Loucy (cell line): ENCODE measurements around the gene KDM4C.

Experiments used
- H2AFZ ChIP-seq: fragments of 200-600 bp; sonication (generic); 2 replicates; pipeline ENCODE4 v1.6.0; 2016; ENCODE audit warnings: antibody characterized with exemption, mild to moderate bottlenecking, low read length, moderate library complexity
- H3F3A ChIP-seq: fragments of 200-600 bp; 2 replicates; pipeline ENCODE4 v1.6.0; 2016; ENCODE audit warnings: antibody characterized with exemption, low read depth, mild to moderate bottlenecking
- H3K27me3 ChIP-seq: fragments of 200-600 bp; sonication (generic); 2 replicates; pipeline ENCODE4 v1.6.1; 2014; ENCODE audit warnings: low read length, mild to moderate bottlenecking; ENCODE audit not compliant: insufficient read depth, poor library complexity, severe bottlenecking
- H3K36me3 ChIP-seq: fragments of 200-600 bp; sonication (generic); 2 replicates; pipeline ENCODE4 v1.6.1; 2016; ENCODE audit warnings: low read length; ENCODE audit not compliant: insufficient read depth
- H3K4me1 ChIP-seq: fragments of 200-600 bp; sonication (generic); 2 replicates; pipeline ENCODE4 v1.5.1; 2014; ENCODE audit warnings: low read length, mild to moderate bottlenecking; ENCODE audit not compliant: insufficient read depth, poor library complexity, severe bottlenecking
- H3K4me2 ChIP-seq: fragments of 200-600 bp; sonication (generic); 2 replicates; pipeline ENCODE4 v1.6.0; 2014; ENCODE audit warnings: antibody characterized with exemption, low read length, low read depth, mild to moderate bottlenecking; ENCODE audit not compliant: poor library complexity, severe bottlenecking
- H3K4me3 ChIP-seq: fragments of 200-600 bp; sonication (generic); 2 replicates; pipeline ENCODE4 v1.5.1; 2014; ENCODE audit warnings: low read length, mild to moderate bottlenecking, mixed read lengths; ENCODE audit not compliant: poor library complexity, severe bottlenecking
- H3K79me2 ChIP-seq: fragments of 200-600 bp; sonication (generic); 2 replicates; pipeline ENCODE4 v1.6.1; 2014; ENCODE audit warnings: low read length; ENCODE audit not compliant: insufficient read depth
- H3K9ac ChIP-seq: fragments of 200-600 bp; sonication (generic); 2 replicates; pipeline ENCODE4 v1.6.0; 2014; ENCODE audit warnings: mild to moderate bottlenecking, low read depth, low read length, moderate library complexity; ENCODE audit not compliant: poor library complexity, severe bottlenecking
- H3K9me2 ChIP-seq: fragments of 200-600 bp; sonication (generic); replicated peaks from 2 replicates; pipeline ENCODE4 v1.6.1; 2016; ENCODE audit warnings: low read depth, low read length, mixed read lengths
- H3K9me3 ChIP-seq: fragments of 200-600 bp; sonication (generic); 2 replicates; pipeline ENCODE4 v1.6.1; 2014; ENCODE audit warnings: mild to moderate bottlenecking, antibody characterized with exemption, low read length, low read depth; ENCODE audit not compliant: insufficient read depth
- H4K20me1 ChIP-seq: fragments of 200-600 bp; sonication (generic); 2 replicates; pipeline ENCODE4 v1.6.0; 2014; ENCODE audit warnings: antibody characterized with exemption, low read length, mild to moderate bottlenecking; ENCODE audit not compliant: insufficient read depth, poor library complexity, severe bottlenecking
- EZH2phosphoT487 ChIP-seq: fragments of 200-600 bp; IDR thresholded peaks from 2 replicates; pipeline ENCODE4 v1.6.1; 2018; ENCODE audit warnings: antibody characterized with exemption, mild to moderate bottlenecking, moderate library complexity, borderline replicate concordance
- TF ChIP-seq, protein P1 (sequence below): fragments of 200-600 bp; sonication (generic); conservative IDR thresholded peaks from 2 replicates; pipeline ENCODE4 v1.5.1; 2014; ENCODE audit warnings: mild to moderate bottlenecking, antibody characterized with exemption, low read length

Gene KDM4C

DNA sequence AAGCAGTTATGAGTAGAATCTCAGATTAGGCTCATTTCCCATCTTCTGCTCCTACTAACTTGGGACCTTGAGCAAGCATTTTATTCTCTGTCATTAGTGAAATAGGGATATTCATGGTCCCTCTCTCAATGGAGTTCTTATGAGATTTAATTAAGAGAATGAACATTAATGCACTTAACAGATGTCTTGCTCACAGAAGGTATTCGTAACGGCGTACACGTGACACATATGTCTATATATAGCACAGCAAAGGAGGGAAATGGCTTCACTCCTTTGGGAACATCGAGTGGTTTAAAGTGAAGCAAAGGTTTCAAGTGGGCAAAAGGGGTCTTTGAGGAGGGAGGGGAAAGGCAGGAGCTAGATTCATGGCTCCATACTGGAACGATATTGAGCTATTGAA, 24.6 kb downstream of the KDM4C start:
- peaks cover 50% of the 10 kb centered on the region for H4K20me1 ChIP-seq
- H3K27me3 ChIP-seq: no peaks in the 10 kb centered on the region
- H3K4me3 ChIP-seq: peak overlapping the region; percentile 18
- peaks cover 86% of the 10 kb centered on the region; the same call in 1 of the 2 replicates for H3K79me2 ChIP-seq
- peaks cover 22% of the 10 kb centered on the region for H3K4me1 ChIP-seq
- H3K9ac ChIP-seq: no peak overlapping the region
- no peaks in the 10 kb centered on the region for H3K9me2 ChIP-seq
- no peaks in the 10 kb centered on the region for H3F3A ChIP-seq
- H2AFZ ChIP-seq: no peak overlapping the region
- no peaks in the 10 kb centered on the region for H3K36me3 ChIP-seq
- H3K4me2 ChIP-seq: peak overlapping the region; percentile 38
- TF ChIP-seq, protein P1, sequence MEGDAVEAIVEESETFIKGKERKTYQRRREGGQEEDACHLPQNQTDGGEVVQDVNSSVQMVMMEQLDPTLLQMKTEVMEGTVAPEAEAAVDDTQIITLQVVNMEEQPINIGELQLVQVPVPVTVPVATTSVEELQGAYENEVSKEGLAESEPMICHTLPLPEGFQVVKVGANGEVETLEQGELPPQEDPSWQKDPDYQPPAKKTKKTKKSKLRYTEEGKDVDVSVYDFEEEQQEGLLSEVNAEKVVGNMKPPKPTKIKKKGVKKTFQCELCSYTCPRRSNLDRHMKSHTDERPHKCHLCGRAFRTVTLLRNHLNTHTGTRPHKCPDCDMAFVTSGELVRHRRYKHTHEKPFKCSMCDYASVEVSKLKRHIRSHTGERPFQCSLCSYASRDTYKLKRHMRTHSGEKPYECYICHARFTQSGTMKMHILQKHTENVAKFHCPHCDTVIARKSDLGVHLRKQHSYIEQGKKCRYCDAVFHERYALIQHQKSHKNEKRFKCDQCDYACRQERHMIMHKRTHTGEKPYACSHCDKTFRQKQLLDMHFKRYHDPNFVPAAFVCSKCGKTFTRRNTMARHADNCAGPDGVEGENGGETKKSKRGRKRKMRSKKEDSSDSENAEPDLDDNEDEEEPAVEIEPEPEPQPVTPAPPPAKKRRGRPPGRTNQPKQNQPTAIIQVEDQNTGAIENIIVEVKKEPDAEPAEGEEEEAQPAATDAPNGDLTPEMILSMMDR: no peak
- TF ChIP-seq EZH2phosphoT487: no peak
- no peaks in the 10 kb centered on the region for H3K9me3 ChIP-seq

DNA sequence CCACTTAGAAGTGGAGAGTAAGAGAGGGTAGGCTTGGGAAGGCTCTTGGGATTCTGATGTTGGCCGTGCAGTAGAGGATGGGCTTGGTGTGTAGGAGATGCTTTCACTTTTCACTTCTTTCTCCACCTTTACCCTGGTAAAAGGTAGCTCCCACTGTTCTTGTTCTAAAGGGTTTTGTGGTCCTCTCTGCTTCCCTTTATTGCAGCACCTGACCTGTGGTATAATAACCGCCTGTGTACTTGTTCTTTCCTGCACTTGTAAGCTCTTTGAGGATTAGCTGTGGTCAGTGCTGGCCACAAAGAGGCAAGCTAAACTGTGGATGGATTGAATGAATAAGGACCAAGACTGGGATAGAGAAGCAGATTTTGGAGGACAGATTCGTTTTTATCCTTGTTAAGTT, 25.2 kb downstream of the KDM4C start:
- H3K4me1 ChIP-seq: peaks cover 22% of the 10 kb centered on the region
- H3K36me3 ChIP-seq: no peaks in the 10 kb centered on the region
- H3K9ac ChIP-seq: no peak overlapping the region
- peaks cover 86% of the 10 kb centered on the region; the same call in 1 of the 2 replicates for H3K79me2 ChIP-seq
- TF ChIP-seq EZH2phosphoT487: no peak
- TF ChIP-seq, protein P1: no peak
- no peaks in the 10 kb centered on the region for H3F3A ChIP-seq
- peaks cover 50% of the 10 kb centered on the region for H4K20me1 ChIP-seq
- peak overlapping the region; percentile 18 for H3K4me3 ChIP-seq
- H2AFZ ChIP-seq: no peak overlapping the region
- no peaks in the 10 kb centered on the region for H3K9me2 ChIP-seq
- no peaks in the 10 kb centered on the region for H3K9me3 ChIP-seq
- no peaks in the 10 kb centered on the region for H3K27me3 ChIP-seq
- H3K4me2 ChIP-seq: peak overlapping the region; percentile 38

DNA sequence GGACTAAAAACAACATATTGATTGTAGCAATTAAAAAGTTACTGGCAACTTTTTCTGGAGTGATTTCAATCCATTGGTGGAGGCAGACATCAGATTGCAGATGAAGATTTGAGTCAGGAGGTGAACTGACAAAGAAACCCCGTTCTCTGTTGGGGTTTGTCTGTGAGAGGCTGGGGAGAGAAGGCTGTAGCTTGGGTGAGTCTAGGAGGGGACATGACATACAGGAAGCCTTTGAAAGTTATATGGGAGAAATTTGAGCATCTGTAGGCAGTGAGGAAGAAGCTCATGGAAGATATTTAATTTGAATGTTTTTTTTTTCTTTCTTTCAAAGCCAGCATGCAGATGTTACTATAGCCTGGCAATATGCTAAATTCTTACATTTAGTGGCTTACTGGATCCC, 26.0 kb downstream of the KDM4C start:
- peaks cover 22% of the 10 kb centered on the region for H3K4me1 ChIP-seq
- no peaks in the 10 kb centered on the region for H3F3A ChIP-seq
- no peak overlapping the region for H2AFZ ChIP-seq
- H3K4me2 ChIP-seq: peak overlapping the region; percentile 38
- H4K20me1 ChIP-seq: peaks cover 50% of the 10 kb centered on the region
- H3K79me2 ChIP-seq: peaks cover 86% of the 10 kb centered on the region; the same call in 1 of the 2 replicates
- no peaks in the 10 kb centered on the region for H3K9me3 ChIP-seq
- no peak overlapping the region for H3K9ac ChIP-seq
- peak overlapping the region; percentile 18 for H3K4me3 ChIP-seq
- TF ChIP-seq EZH2phosphoT487: no peak
- TF ChIP-seq, protein P1: no peak
- no peaks in the 10 kb centered on the region for H3K36me3 ChIP-seq
- no peaks in the 10 kb centered on the region for H3K9me2 ChIP-seq
- H3K27me3 ChIP-seq: no peaks in the 10 kb centered on the region
